Peyer's patch (tissue), 4 donors: ENCODE measurements around the gene LPO. TPM values are rescaled to one million over a fixed set of nuclear protein-coding genes. Genes with fewer than 3 reads are reported as not detected.
A peak's percentile ranks its signal among the peaks of the same experiment; 100 is the strongest.

Experiments
- DNase-seq, 3 donors: peaks; one replicate each; pipeline ENCODE4 v3.0.0-alpha.2; 2017 to 2019
- H3K27ac ChIP-seq, 4 donors: fragments of 200-600 bp; sonication (generic); one replicate each; pipeline ENCODE4 v1.5.1; 2016 to 2019
- H3K27me3 ChIP-seq, 2 donors: fragments of 200-600 bp; sonication (generic); one replicate each; pipeline ENCODE4 v1.5.1; 2019
- H3K36me3 ChIP-seq, 3 donors: fragments of 200-600 bp; sonication (generic); one replicate each; pipeline ENCODE4 v1.5.1; 2016 to 2019
- H3K4me1 ChIP-seq, 4 donors: fragments of 200-600 bp; sonication (generic); one replicate each; pipeline ENCODE4 v1.5.1; 2016 to 2019
- H3K4me3 ChIP-seq, 4 donors: fragments of 200-600 bp; sonication (generic); 1 replicate in 3 of 4; 2 replicates in 1 of 4; pipeline ENCODE4 v1.5.1; 2016 to 2019; ENCODE audit warnings: mild to moderate bottlenecking in 1 of 4
- H3K9me3 ChIP-seq, 4 donors: fragments of 200-600 bp; sonication (generic); one replicate each; pipeline ENCODE4 v1.5.1; 2016 to 2019; ENCODE audit warnings: mild to moderate bottlenecking in 1 of 4
- POLR2A ChIP-seq, 2 donors: fragments of 450-650 bp; IDR thresholded peaks; one replicate each; pipeline ENCODE4 v1.5.1; 2017; ENCODE audit warnings: antibody characterized with exemption in 2 of 2, mild to moderate bottlenecking in 2 of 2, moderate library complexity in 2 of 2
- total RNA-seq, 4 donors: library from RNA; depleted of rRNA; stranded (reverse); fragments of >200 nt; gene quantifications; one replicate each; pipeline ENCODE4 v1.1.0, GENCODE V29; 2016
- TF ChIP-seq, protein P1 (sequence below), 6 experiments: fragments of 450-650 bp in 4 of 6; fragments of 200-600 bp in 2 of 6; sonication (generic) in 1 of 6; IDR thresholded peaks; one replicate each; pipeline ENCODE4 v1.5.1; 2017 to 2019; ENCODE audit warnings: antibody characterized with exemption in 6 of 6, mild to moderate bottlenecking in 3 of 6, moderate library complexity in 1 of 6

The LPO gene
- total RNA-seq, 4 donors from 2014 or later, result 2.3 to 9.0 TPM; not detected in 2

DNA sequence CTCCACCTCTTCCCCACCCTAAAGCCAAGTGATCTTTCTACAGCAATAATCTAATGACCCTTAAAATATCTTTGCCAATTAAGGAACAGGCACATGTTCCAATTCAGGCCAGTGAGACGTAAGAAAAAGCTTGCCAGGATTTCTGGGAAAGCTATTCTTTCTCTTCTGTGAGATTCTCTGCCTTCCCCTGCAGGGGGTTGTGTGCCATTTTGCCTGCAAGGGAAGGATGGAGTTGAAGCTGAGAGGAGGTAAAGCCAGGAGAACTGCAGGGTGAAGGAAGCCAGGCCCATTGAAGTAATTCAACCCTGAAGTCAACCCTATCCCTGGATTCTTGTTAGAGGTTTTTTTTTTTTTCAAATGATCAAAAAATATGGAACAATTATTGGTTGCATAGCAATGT lies 9.0 kb upstream of the LPO start:
- Histone ChIP-seq H3K4me3 (no peak overlapping the region), H3K9me3 (no peaks in the 10 kb centered on the region), H3K27me3 (no peaks in the 10 kb centered on the region), H3K27ac (no peak overlapping the region), H3K36me3 (no peaks in the 10 kb centered on the region), H3K4me1 (peaks cover 0 to 6% (median 0%) of the 10 kb centered on the region in 4 donors)
- TF ChIP-seq, protein P1, sequence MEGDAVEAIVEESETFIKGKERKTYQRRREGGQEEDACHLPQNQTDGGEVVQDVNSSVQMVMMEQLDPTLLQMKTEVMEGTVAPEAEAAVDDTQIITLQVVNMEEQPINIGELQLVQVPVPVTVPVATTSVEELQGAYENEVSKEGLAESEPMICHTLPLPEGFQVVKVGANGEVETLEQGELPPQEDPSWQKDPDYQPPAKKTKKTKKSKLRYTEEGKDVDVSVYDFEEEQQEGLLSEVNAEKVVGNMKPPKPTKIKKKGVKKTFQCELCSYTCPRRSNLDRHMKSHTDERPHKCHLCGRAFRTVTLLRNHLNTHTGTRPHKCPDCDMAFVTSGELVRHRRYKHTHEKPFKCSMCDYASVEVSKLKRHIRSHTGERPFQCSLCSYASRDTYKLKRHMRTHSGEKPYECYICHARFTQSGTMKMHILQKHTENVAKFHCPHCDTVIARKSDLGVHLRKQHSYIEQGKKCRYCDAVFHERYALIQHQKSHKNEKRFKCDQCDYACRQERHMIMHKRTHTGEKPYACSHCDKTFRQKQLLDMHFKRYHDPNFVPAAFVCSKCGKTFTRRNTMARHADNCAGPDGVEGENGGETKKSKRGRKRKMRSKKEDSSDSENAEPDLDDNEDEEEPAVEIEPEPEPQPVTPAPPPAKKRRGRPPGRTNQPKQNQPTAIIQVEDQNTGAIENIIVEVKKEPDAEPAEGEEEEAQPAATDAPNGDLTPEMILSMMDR (IDR thresholded peaks at IDR 0.05), result no peak
- DNase-seq, result no peak

DNA sequence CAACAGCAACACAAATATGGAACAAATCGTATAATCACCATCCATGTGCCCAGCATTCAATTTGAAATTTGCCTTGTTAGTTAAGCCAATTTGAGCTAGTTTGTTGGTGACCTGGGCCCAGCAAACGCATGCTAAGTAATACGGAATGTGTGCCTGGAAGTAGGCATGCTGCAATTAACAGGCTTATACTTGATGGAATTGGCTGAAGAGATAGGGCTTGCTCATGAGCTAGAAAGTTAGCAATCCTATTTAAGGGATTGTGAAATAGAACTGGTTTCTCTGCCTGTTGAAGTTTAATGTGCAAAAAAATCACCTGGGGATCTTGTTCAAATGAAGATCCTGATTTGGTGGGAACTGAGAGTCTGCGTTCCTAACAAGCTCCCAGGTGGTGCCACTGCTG lies 8.5 kb upstream of the LPO start:
- TF ChIP-seq, protein P1 (IDR thresholded peaks at IDR 0.05), result no peak
- no peak for TF ChIP-seq POLR2A (IDR thresholded peaks at IDR 0.05)
- no peaks in the 10 kb centered on the region for H3K36me3 ChIP-seq
- no peaks in the 10 kb centered on the region for H3K27me3 ChIP-seq

DNA sequence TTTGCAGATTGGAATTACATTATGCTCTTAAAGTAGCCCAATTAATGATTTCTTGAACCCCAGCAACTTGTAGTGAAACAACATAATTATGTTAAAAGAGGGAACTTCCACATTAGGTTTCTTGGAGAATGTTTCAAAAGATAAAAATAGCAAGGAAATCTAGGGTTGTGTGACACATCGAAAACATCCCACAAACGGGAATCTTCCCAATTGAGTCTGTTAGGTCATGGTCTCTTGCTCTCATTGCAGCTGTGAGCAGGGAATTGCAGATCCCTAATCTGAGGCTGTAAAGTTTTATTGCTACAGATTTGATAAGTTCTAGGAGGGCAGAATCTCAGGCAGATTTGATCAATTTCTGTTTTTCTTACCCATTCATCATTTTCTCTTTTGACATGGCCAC lies 6.7 kb upstream of the LPO start:
- Histone ChIP-seq H3K36me3 (no peaks in the 10 kb centered on the region), H3K27ac (no peak overlapping the region), H3K27me3 (no peaks in the 10 kb centered on the region), H3K9me3 (no peaks in the 10 kb centered on the region), H3K4me3 (no peak overlapping the region), H3K4me1 (peaks cover 0 to 6% (median 0%) of the 10 kb centered on the region in 4 donors)
- no peak for TF ChIP-seq POLR2A (IDR thresholded peaks at IDR 0.05)
- TF ChIP-seq, protein P1 (IDR thresholded peaks at IDR 0.05), result no peak
- no peak for DNase-seq

More for the DNA sequence above, 8.5 kb upstream of the LPO start:
- Histone ChIP-seq H3K27ac (no peak overlapping the region), H3K4me1 (peaks cover 0 to 6% (median 0%) of the 10 kb centered on the region in 4 donors), H3K4me3 (no peak overlapping the region), H3K9me3 (no peaks in the 10 kb centered on the region)
- no peak for DNase-seq

DNA sequence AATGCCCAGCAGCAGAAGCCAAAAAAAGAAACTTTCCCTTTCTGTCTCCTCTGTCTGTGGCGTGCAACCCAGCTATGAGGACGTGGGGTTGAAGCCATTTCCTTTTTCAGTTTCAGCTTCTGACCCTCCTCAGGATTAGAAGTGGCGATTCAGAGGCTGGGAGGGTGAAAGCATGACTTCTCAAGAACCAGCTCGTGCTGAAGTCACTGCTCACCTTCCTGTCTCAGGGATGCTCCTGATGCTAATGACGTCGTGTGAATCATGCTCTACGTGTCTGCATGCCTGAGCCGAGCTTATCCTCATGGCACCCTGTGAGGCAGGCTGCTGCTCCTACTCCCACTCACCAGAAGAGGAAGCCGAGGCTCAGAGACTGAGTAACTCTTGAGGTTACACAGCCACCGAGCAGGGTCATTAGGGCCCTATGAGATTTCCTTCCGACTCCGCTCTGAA lies 5.7 kb upstream of the LPO start:
- no peaks in the 10 kb centered on the region for H3K36me3 ChIP-seq
- no peak overlapping the region for H3K4me3 ChIP-seq
- no peaks in the 10 kb centered on the region for H3K9me3 ChIP-seq
- no peak for TF ChIP-seq POLR2A (IDR thresholded peaks at IDR 0.05)
- TF ChIP-seq, protein P1 (IDR thresholded peaks at IDR 0.05), result no peak
- H3K4me1 ChIP-seq, result peaks cover 0 to 6% (median 0%) of the 10 kb centered on the region in 4 donors
- H3K27me3 ChIP-seq, result no peaks in the 10 kb centered on the region
- peak overlapping the region in 2 of 4 donors; percentile 51 to 75 for H3K27ac ChIP-seq
- DNase-seq, result peak in 1 of 3 donors; percentile 52

DNA sequence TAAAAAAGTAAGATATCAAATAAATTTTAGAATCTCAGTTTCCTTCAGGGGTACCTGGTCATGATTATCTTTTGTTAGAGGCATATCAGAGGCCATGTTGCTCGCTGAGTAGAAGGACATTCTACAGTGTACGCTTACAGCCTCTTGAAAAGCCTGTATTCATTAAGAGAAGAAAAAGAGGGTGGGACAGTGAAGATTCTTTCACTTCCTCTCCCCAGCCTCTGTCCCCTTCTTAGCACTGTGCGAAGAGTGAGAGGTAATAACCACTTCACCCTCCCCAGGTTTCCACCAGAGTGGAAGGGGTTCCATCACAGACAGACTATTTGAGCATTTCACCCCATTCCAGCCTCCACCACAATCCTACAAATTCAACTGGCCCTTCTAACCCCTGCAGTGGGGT lies 4.8 kb upstream of the LPO start:
- Histone ChIP-seq H3K4me1 (peaks cover 0 to 6% (median 0%) of the 10 kb centered on the region in 4 donors), H3K4me3 (no peak overlapping the region), H3K36me3 (no peaks in the 10 kb centered on the region), H3K9me3 (no peaks in the 10 kb centered on the region), H3K27me3 (no peaks in the 10 kb centered on the region), H3K27ac (peak overlapping the region in 2 of 4 donors; percentile 47 to 51)
- TF ChIP-seq, protein P1 (IDR thresholded peaks at IDR 0.05), result no peak
- no peak for TF ChIP-seq POLR2A (IDR thresholded peaks at IDR 0.05)
- no peak for DNase-seq

DNA sequence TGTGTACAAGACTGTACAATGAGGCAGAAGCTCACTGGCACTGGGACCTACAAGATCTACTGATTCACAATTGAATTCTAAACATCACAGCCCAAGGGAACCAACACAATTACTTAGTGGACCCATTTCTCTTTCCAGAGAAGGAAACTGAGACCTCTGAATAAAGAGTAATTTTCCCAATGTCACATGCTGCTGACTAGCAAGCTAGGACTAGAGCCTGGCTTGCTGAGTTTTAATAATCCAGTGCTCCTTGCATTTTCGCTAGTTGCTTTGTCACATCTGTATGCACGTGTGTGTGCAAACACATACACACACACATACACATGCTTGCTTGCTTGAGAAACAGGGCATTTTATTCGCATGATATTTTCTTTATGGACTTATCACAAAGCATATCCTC lies 3.9 kb upstream of the LPO start:
- H3K27me3 ChIP-seq, result no peaks in the 10 kb centered on the region
- H3K4me3 ChIP-seq, result no peak overlapping the region
- H3K4me1 ChIP-seq, result peaks cover 0 to 6% (median 0%) of the 10 kb centered on the region in 4 donors
- H3K27ac ChIP-seq, result no peak overlapping the region
- H3K9me3 ChIP-seq, result no peaks in the 10 kb centered on the region
- DNase-seq, result no peak
- H3K36me3 ChIP-seq, result no peaks in the 10 kb centered on the region
- TF ChIP-seq, protein P1 (IDR thresholded peaks at IDR 0.05), result no peak
- no peak for TF ChIP-seq POLR2A (IDR thresholded peaks at IDR 0.05)
